ENCODE results near the gene ARPP21.
"Not testable (repeated sequence)": the region's sequence is repeated elsewhere in the genome, so short reads cannot be mapped to it uniquely, and the experiment has no call there.

The ARPP21 gene

DNA sequence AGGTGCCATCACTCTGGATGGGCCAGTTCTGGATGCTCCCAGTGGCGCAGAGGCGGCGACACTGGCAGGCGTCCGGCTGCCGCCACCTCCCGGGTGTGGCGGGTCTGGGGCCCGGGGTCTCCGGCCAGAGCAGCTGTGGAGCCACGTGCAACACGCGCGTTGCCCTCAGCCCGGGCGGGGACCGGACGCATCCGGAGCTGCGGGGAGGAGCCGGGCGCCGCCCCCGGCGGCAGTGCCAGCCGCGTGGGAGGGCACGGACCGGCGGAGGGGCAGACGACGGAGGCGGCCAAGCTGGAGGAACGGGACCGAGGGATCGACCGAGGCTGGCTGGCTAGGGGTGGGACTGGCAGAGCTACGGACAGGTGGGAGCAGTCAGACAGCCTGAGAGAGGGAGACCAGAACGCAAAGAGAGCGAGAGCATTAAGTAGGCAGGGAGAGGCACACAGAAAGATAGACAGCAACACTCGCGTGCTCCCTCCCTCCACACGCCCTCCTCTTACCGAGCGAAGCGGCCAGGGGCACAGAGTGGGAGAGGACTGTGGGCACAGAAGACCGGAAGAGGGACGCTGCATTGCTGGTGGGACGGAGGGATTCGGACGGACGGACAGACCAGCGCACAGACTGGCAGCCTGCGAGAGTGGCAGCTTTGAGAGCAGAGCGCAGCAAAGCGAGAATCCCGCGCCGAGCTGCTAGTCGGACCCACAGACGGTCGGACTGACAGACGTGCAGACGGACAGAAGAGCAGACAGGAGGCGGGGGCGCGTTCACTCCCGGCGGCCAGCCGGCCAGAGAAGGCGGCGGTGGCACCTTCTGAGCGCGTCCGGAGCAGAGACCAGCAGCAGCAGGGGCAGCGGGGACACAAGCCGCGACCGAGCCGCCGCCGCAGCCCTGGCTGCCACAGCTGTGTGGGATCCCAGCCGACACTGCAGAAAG, at the start of gene ARPP21:
Gene ARPP21, plus strand, starts transcription at position 272 of the 933 bp plus-strand sequence. CDS start 42,227 bp downstream, outside the sequence.
- no peak for DNase-seq (ENCODE audit: low read depth in 2 of 2)

GRCh38 chr3:35592589-35593295, 46.6 kb upstream of the ARPP21 start:
- no peak for DNase-seq (ENCODE audit: low read depth in 2 of 2)

GRCh38 chr3:35594739-35595138, 44.6 kb upstream of the ARPP21 start:
- no peak for DNase-seq (ENCODE audit: low read depth in 2 of 2)

GRCh38 chr3:35596335-35596995, 42.9 kb upstream of the ARPP21 start:
- no peak for DNase-seq (ENCODE audit: low read depth in 2 of 2)

DNA sequence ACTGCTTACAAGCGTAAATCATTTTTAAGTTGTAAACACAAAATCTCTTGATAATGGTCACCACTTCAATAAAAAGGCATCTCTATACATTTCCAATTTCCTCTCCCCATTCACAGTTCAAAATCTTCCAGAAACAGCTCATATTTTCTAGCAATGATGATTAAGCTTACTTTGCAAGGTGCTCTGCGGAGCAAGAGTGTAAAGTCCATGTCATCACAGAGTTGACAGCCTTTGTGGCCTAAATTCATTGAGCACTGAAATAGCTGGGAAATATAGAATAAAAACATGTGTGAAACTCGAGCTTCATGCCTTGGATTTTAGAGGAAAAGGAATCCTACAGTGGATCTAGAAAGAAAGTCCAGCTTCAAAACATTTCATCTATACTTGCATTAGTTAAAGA, 41.8 kb upstream of the ARPP21 start:
- DNase-seq (ENCODE audit: low read depth in 2 of 2), result no peak

DNA sequence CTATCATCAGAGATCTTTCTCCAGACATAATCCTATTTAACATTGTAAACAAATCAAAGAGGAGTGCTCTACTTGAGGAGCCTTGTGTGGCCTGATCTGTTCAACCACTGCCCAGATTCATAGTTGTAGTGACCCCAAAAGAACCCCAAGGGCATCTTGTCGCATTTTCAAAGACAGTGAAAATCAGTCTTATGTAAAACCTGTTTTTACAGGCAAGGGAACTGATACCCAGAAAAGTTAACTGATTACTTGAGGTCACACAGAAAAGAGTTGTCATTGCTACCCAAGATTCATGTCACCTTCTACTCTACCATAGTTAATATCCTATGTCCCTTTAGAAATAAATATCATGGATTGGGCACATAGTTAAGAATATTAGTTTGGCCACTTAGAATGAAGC, 40.5 kb upstream of the ARPP21 start:
- DNase-seq (ENCODE audit: low read depth in 2 of 2), result no peak

DNA sequence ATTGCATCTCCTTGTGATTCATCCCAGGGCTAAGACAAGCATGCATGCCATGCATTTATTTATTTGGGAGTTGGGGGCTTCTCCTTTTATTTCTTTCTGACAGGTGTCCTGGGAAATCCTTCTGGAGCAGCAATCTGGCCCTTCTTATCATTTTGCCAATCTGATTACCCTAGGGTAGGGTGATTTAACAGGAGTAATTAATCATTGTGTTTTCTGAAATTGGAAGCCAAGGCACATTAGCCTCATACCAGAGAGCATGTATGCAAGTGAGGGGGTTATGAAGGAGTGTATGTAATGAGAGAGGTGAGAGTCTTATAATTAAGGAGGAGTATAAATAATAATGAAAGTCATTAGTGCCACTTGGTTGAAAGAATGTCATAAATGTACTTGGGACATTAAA, 37.4 kb upstream of the ARPP21 start:
- DNase-seq (ENCODE audit: low read depth in 2 of 2), result no peak

GRCh38 chr3:35602395-35602936, 36.9 kb upstream of the ARPP21 start:
- no peak for DNase-seq (ENCODE audit: low read depth in 2 of 2)

DNA sequence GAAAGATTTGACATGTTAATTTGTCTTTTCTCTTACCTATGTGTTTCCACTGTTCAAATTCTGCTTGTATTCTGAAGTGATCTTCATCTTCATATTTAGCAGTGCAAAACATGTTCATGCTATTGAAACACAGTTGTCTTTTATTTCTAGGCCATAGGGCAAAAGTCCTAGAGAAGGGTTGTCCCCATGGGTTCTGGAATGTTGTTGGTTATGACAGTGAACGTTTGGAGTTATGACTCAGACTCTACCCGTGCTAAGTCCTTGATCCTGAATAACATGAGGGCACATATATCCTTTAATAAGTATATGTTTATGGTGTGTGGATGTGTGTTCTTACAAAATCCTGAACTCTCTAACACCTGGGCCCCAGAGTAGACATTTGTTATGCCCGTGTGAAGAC, 23.0 kb upstream of the ARPP21 start:
- DNase-seq (ENCODE audit: low read depth in 2 of 2), result no peak

DNA sequence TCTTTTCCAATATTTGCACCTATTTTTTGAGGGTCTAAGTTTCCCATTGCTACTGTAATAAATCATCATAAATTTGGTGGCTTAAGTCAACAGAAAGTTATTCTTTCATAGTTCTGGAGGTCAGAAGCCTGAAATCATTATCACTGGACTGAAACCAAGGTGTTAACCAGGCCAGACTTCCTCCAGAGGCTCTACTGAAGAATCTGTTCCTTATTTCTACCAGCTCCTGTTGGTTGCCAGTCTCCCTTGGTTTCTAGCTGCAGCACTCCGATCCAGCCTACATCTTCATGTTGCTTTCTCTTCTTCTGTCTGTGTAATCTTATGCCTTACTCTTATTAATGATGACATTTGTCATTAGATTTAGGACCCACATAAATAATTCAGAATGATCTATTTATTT, 22.0 kb upstream of the ARPP21 start:
- no peak for DNase-seq (ENCODE audit: low read depth in 2 of 2)

DNA sequence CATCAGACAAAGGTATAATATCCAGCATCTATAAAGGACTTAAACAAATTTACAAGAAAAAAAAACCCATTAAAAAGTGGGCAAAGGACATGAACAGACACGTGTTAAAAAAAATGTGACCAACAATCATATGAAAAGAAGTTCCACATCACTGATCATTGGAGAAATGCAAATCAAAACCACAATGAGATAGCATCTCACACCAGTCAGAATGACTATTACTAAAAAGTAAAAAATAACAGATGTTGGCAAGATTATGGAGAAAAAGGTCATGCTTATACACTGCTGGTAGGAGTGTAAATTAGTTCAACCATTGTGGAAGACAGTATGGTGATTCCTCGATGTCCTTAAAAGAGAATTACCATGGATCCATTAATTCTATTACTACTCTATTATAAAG, 19.1 kb upstream of the ARPP21 start:
- not testable (repeated sequence) for DNase-seq (ENCODE audit: low read depth in 2 of 2)

GRCh38 chr3:35624698-35625097, 14.6 kb upstream of the ARPP21 start:
- no peak for DNase-seq (ENCODE audit: low read depth in 2 of 2)

GRCh38 chr3:35633332-35634124, 5.8 kb upstream of the ARPP21 start:
- no peak for DNase-seq (ENCODE audit: low read depth in 2 of 2)

- no peak for DNase-seq (ENCODE audit: low read depth in 2 of 2)
Observed at GRCh38 chr3:35635407-35635806, 3.9 kb upstream of the ARPP21 start.

GRCh38 chr3:35635926-35636683, 3.2 kb upstream of the ARPP21 start:
- no peak for DNase-seq (ENCODE audit: low read depth in 2 of 2)

GRCh38 chr3:35638251-35638979, 910 bp upstream of the ARPP21 start:
- no peak for DNase-seq (ENCODE audit: low read depth in 2 of 2)

DNA sequence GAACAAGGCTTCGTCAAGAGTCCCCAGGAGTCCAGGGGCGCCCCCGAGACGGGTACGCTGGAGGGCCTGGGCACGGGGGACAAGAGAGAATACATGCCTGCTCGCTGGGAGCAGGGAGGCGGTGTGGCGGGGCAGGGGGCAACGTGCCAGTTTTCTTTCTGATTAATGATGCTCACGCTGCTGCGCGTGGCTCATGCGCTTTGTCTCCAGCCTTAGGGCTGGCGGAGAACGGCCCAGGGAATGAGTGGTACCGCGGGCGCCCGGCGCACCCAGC, 408 bp upstream of the ARPP21 start:
- no peak for DNase-seq (ENCODE audit: low read depth in 2 of 2)

DNA sequence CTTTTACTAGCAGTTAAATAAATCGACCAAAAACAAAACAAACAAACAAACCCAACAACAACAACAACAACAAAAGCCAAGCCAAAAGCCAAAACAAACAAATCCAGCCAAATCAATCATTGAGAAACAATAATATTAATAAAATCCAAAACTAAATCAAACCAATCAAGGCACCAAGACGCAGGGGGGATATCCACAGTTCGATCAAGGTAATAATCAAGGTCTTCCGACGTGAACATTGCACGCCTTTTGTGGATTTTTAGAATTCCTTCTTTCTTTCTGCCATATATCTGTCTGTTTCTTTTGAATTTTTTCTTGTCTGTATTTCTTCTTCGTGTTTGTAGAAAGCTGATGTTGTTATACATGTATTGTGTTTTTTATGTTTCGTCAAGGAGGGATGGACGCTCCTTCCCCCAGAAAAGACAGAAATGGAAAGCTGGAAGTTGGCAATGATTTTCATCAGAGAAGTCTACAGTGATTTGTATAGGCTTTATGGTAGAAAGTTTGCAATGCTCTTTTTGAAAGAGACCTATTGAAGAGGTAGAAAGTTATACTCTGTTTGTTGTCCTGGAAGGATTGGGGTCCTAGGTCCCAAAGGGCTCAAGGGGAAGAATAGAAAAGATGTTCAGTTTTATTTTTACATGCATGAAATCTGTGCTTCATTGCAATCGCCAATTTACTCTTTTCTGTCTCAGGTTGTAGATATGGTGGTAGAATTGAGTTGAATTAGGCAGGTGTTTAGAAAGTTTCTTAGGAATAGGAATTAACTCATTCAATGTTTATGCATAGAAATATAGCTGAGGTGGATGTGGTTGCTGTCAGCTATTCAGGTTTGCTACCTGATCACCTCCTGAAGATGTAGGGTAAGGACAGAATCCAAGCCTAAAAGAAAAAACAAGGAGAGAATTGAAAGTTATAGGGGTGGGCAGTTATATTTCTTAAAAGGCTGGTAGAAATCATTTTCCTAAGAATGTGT, 1.2 kb downstream of the ARPP21 start:
- no peak for DNase-seq (ENCODE audit: low read depth in 2 of 2)

DNA sequence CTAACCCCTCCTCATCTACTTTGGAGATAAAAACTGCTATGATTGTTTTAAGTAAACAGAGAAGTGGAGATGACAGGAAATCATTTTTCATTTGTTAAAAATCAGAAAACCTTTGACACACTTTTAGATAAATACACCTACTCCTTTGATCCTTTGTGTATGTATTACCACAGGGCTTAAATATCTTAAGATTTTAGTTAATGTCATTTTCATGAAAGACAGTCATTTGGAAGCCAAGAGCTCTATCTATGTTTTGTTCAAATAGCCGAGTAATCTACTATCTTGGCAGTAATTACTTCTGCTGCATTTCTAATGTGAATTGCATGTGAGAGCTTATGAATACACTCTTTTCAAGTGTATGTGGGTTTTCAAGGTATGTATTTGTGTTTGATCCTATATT, 2.0 kb downstream of the ARPP21 start:
- no peak for DNase-seq (ENCODE audit: low read depth in 2 of 2)

Measured in stimulated activated CD4-positive, alpha-beta T cell treated with anti-CD3 and anti-CD28 coated beads, Interleukin-1b, Interleukin-23, amount 100 ng/mL, for 1 hour (primary cell).